ENCODE measurements around the gene TTPAL. TPM values are rescaled to one million over a fixed set of nuclear protein-coding genes. Genes with fewer than 3 reads are reported as not detected.

TTPAL gene
- total and polyA plus RNA-seq, 2 donors = 3.9 to 7.6 TPM

- H3K4me3 ChIP-seq (ENCODE audit: low read depth, low read length) = no peak overlapping the region
- H3K36me3 ChIP-seq (ENCODE audit: insufficient read depth) = no peaks in the 10 kb centered on the region
- no peak for DNase-seq (ENCODE audit: extremely low spot score)
- H3K27ac ChIP-seq (ENCODE audit: low read depth) = no peak overlapping the region
- no peaks in the 10 kb centered on the region for H3K4me1 ChIP-seq (ENCODE audit: insufficient read depth)
- WGBS = 83% methylated on average over 7 of the region's 7 CpGs
Observed at GRCh38 chr20:44450903-44451450, 24.7 kb upstream of the TTPAL start.

- 79% methylated on average over 7 of the region's 7 CpGs for WGBS
- H3K27ac ChIP-seq (ENCODE audit: low read depth) = no peak overlapping the region
- H3K36me3 ChIP-seq (ENCODE audit: insufficient read depth) = no peaks in the 10 kb centered on the region
- no peaks in the 10 kb centered on the region for H3K4me1 ChIP-seq (ENCODE audit: insufficient read depth)
- no peak for DNase-seq (ENCODE audit: extremely low spot score)
- no peak overlapping the region for H3K4me3 ChIP-seq (ENCODE audit: low read depth, low read length)
Observed at GRCh38 chr20:44454306-44454963, 21.2 kb upstream of the TTPAL start.

- Histone ChIP-seq H3K4me3 (ENCODE audit: low read depth, low read length) (no peak overlapping the region), H3K4me1 (ENCODE audit: insufficient read depth) (no peaks in the 10 kb centered on the region), H3K36me3 (ENCODE audit: insufficient read depth) (no peaks in the 10 kb centered on the region), H3K27ac (ENCODE audit: low read depth) (no peak overlapping the region)
- WGBS = 69% methylated on average over 3 of the region's 3 CpGs
- no peak for DNase-seq (ENCODE audit: extremely low spot score)
Observed at GRCh38 chr20:44455126-44455525, 20.5 kb upstream of the TTPAL start.

- no peak for DNase-seq (ENCODE audit: extremely low spot score)
- H3K4me3 ChIP-seq (ENCODE audit: low read depth, low read length) = no peak overlapping the region
- no peak overlapping the region for H3K27ac ChIP-seq (ENCODE audit: low read depth)
- WGBS = 82% methylated on average over 8 of the region's 8 CpGs
- H3K4me1 ChIP-seq (ENCODE audit: insufficient read depth) = no peaks in the 10 kb centered on the region
- H3K36me3 ChIP-seq (ENCODE audit: insufficient read depth) = no peaks in the 10 kb centered on the region
Observed at GRCh38 chr20:44456611-44457010, 19.1 kb upstream of the TTPAL start.

GRCh38 chr20:44457016-44457415, 18.7 kb upstream of the TTPAL start:
- no peak for DNase-seq (ENCODE audit: extremely low spot score)
- Histone ChIP-seq H3K27ac (ENCODE audit: low read depth) (no peak overlapping the region), H3K4me3 (ENCODE audit: low read depth, low read length) (no peak overlapping the region), H3K4me1 (ENCODE audit: insufficient read depth) (no peaks in the 10 kb centered on the region), H3K36me3 (ENCODE audit: insufficient read depth) (no peaks in the 10 kb centered on the region)
- 38% methylated on average over 6 of the region's 6 CpGs for WGBS

- no peak overlapping the region for H3K27ac ChIP-seq (ENCODE audit: low read depth)
- WGBS = 77% methylated on average over 2 of the region's 2 CpGs
- DNase-seq (ENCODE audit: extremely low spot score) = no peak
- H3K36me3 ChIP-seq (ENCODE audit: insufficient read depth) = no peaks in the 10 kb centered on the region
- no peaks in the 10 kb centered on the region for H3K4me1 ChIP-seq (ENCODE audit: insufficient read depth)
- H3K4me3 ChIP-seq (ENCODE audit: low read depth, low read length) = no peak overlapping the region
Observed at GRCh38 chr20:44459271-44459670, 16.4 kb upstream of the TTPAL start.

- H3K36me3 ChIP-seq (ENCODE audit: insufficient read depth) = no peaks in the 10 kb centered on the region
- DNase-seq (ENCODE audit: extremely low spot score) = no peak
- 14% methylated on average over 3 of the region's 3 CpGs for WGBS
- no peak overlapping the region for H3K27ac ChIP-seq (ENCODE audit: low read depth)
- no peaks in the 10 kb centered on the region for H3K4me1 ChIP-seq (ENCODE audit: insufficient read depth)
- no peak overlapping the region for H3K4me3 ChIP-seq (ENCODE audit: low read depth, low read length)
Observed at GRCh38 chr20:44460795-44461141, 14.9 kb upstream of the TTPAL start.

GRCh38 chr20:44461142-44461802, 14.4 kb upstream of the TTPAL start:
- 63% methylated on average over 6 of the region's 6 CpGs for WGBS
- DNase-seq (ENCODE audit: extremely low spot score) = no peak
- Histone ChIP-seq H3K36me3 (ENCODE audit: insufficient read depth) (no peaks in the 10 kb centered on the region), H3K4me1 (ENCODE audit: insufficient read depth) (no peaks in the 10 kb centered on the region), H3K4me3 (ENCODE audit: low read depth, low read length) (no peak overlapping the region), H3K27ac (ENCODE audit: low read depth) (no peak overlapping the region)

- no peaks in the 10 kb centered on the region for H3K36me3 ChIP-seq (ENCODE audit: insufficient read depth)
- H3K4me3 ChIP-seq (ENCODE audit: low read depth, low read length) = no peak overlapping the region
- no peak for DNase-seq (ENCODE audit: extremely low spot score)
- no peak overlapping the region for H3K27ac ChIP-seq (ENCODE audit: low read depth)
- H3K4me1 ChIP-seq (ENCODE audit: insufficient read depth) = no peaks in the 10 kb centered on the region
- WGBS = 68% methylated on average over 5 of the region's 5 CpGs
Observed at GRCh38 chr20:44461803-44462174, 13.9 kb upstream of the TTPAL start.

GRCh38 chr20:44463466-44463865, 12.2 kb upstream of the TTPAL start:
- 79% methylated on average over 5 of the region's 5 CpGs for WGBS
- H3K36me3 ChIP-seq (ENCODE audit: insufficient read depth) = no peaks in the 10 kb centered on the region
- no peak overlapping the region for H3K27ac ChIP-seq (ENCODE audit: low read depth)
- no peak overlapping the region for H3K4me3 ChIP-seq (ENCODE audit: low read depth, low read length)
- DNase-seq (ENCODE audit: extremely low spot score) = no peak
- no peaks in the 10 kb centered on the region for H3K4me1 ChIP-seq (ENCODE audit: insufficient read depth)

GRCh38 chr20:44464514-44464913, 11.2 kb upstream of the TTPAL start:
- Histone ChIP-seq H3K4me3 (ENCODE audit: low read depth, low read length) (no peak overlapping the region), H3K27ac (ENCODE audit: low read depth) (no peak overlapping the region), H3K36me3 (ENCODE audit: insufficient read depth) (no peaks in the 10 kb centered on the region), H3K4me1 (ENCODE audit: insufficient read depth) (no peaks in the 10 kb centered on the region)
- DNase-seq (ENCODE audit: extremely low spot score) = no peak
- 86% methylated on average over 3 of the region's 3 CpGs for WGBS

- Histone ChIP-seq H3K4me1 (ENCODE audit: insufficient read depth) (no peaks in the 10 kb centered on the region), H3K36me3 (ENCODE audit: insufficient read depth) (no peaks in the 10 kb centered on the region), H3K4me3 (ENCODE audit: low read depth, low read length) (no peak overlapping the region), H3K27ac (ENCODE audit: low read depth) (no peak overlapping the region)
- 51% methylated on average over 3 of the region's 3 CpGs for WGBS
- DNase-seq (ENCODE audit: extremely low spot score) = no peak
Observed at GRCh38 chr20:44465001-44465560, 10.6 kb upstream of the TTPAL start.

GRCh38 chr20:44467289-44467883, 8.3 kb upstream of the TTPAL start:
- H3K27ac ChIP-seq (ENCODE audit: low read depth) = no peak overlapping the region
- DNase-seq (ENCODE audit: extremely low spot score) = no peak

More at GRCh38 chr20:44467289-44467883, 8.3 kb upstream of the TTPAL start:
- 65% methylated on average over 12 of the region's 12 CpGs for WGBS
- Histone ChIP-seq H3K4me1 (ENCODE audit: insufficient read depth) (no peaks in the 10 kb centered on the region), H3K36me3 (ENCODE audit: insufficient read depth) (no peaks in the 10 kb centered on the region), H3K4me3 (ENCODE audit: low read depth, low read length) (no peak overlapping the region)
